Measurements from ENCODE around the gene LNPK.
"Not testable (repeated sequence)": the region's sequence is repeated elsewhere in the genome, so short reads cannot be mapped to it uniquely, and the experiment has no call there.

DNA sequence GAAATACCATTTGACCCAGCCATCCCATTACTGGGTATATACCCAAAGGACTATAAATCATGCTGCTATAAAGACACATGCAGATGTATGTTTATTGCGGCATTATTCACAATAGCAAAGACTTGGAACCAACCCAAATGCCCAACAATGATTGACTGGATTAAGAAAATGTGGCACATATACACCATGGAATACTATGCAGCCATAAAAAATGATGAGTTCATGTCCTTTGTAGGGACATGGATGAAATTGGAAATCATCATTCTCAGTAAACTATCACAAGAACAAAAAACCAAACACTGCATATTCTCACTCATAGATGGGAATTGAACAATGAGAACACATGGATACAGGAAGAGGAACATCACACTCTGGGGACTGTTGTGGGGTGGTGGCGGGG is 38.9 kb downstream of the LNPK start:
- TF ChIP-seq, protein P1, sequence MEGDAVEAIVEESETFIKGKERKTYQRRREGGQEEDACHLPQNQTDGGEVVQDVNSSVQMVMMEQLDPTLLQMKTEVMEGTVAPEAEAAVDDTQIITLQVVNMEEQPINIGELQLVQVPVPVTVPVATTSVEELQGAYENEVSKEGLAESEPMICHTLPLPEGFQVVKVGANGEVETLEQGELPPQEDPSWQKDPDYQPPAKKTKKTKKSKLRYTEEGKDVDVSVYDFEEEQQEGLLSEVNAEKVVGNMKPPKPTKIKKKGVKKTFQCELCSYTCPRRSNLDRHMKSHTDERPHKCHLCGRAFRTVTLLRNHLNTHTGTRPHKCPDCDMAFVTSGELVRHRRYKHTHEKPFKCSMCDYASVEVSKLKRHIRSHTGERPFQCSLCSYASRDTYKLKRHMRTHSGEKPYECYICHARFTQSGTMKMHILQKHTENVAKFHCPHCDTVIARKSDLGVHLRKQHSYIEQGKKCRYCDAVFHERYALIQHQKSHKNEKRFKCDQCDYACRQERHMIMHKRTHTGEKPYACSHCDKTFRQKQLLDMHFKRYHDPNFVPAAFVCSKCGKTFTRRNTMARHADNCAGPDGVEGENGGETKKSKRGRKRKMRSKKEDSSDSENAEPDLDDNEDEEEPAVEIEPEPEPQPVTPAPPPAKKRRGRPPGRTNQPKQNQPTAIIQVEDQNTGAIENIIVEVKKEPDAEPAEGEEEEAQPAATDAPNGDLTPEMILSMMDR (IDR thresholded peaks at IDR 0.05; ENCODE audit: insufficient read depth, low read length, poor library complexity, severe bottlenecking) = not testable (repeated sequence)
- TF ChIP-seq EZH2phosphoT487 (conservative IDR thresholded peaks at IDR 0.05; ENCODE audit: low read length) = not testable (repeated sequence)
